ENCODE measurements around the gene MMP28. TPM values are rescaled to one million over a fixed set of nuclear protein-coding genes. Genes with fewer than 3 reads are reported as not detected.

Gene MMP28
- total and polyA plus RNA-seq, 8 donors: 0.20 to 3.8 (median 0.99) TPM

GRCh38 chr17:35841505-35841904 is 46.1 kb upstream of the MMP28 start:
- no peak overlapping the region for H3K4me3 ChIP-seq
- no peak overlapping the region for H3K27ac ChIP-seq
- no peak for TF ChIP-seq CTCF (IDR thresholded peaks at IDR 0.05)
- no peaks in the 10 kb centered on the region for H3K4me1 ChIP-seq
- FAIRE-seq (no peak), ATAC-seq (no peak), DNase-seq (no peak)
- H3K36me3 ChIP-seq: peaks cover 3 to 92% (median 48%) of the 10 kb centered on the region in 3 donors
- 92 to 95% methylated on average over 4 of the region's 4 CpGs for WGBS, 2 donors
- intact Hi-C loops (cut with DNase I): no loop called here
- no peaks in the 10 kb centered on the region for H3K27me3 ChIP-seq
- no peaks in the 10 kb centered on the region for H3K9me3 ChIP-seq

- Histone ChIP-seq H3K27ac (no peak overlapping the region), H3K27me3 (no peaks in the 10 kb centered on the region), H3K4me3 (no peak overlapping the region), H3K36me3 (peaks cover 3 to 92% (median 49%) of the 10 kb centered on the region in 3 donors), H3K9me3 (no peaks in the 10 kb centered on the region), H3K4me1 (no peaks in the 10 kb centered on the region)
- no peak for FAIRE-seq
- WGBS, 2 donors: 52 to 57% methylated on average over 3 of the region's 3 CpGs
- DNase-seq: no peak
- intact Hi-C loops (cut with DNase I): no loop called here
- TF ChIP-seq CTCF (IDR thresholded peaks at IDR 0.05): no peak
- no peak for ATAC-seq
Measured at GRCh38 chr17:35841101-35841500, 45.7 kb upstream of the MMP28 start.

GRCh38 chr17:35825206-35825605 is 29.8 kb upstream of the MMP28 start:
- no peaks in the 10 kb centered on the region for H3K27me3 ChIP-seq
- ATAC-seq (no peak), DNase-seq (no peak), FAIRE-seq (no peak)
- no peak overlapping the region for H3K4me3 ChIP-seq
- H3K27ac ChIP-seq: no peak overlapping the region
- H3K9me3 ChIP-seq: no peaks in the 10 kb centered on the region
- intact Hi-C loops (cut with DNase I): no loop called here
- 93 to 96% methylated on average over 1 of the region's 1 CpG for WGBS, 2 donors
- H3K4me1 ChIP-seq: no peaks in the 10 kb centered on the region
- TF ChIP-seq CTCF (IDR thresholded peaks at IDR 0.05): no peak
- peaks cover 0 to 27% (median 3%) of the 10 kb centered on the region in 3 donors for H3K36me3 ChIP-seq

GRCh38 chr17:35821308-35821707 is 25.9 kb upstream of the MMP28 start:
- peaks cover 0 to 24% (median 3%) of the 10 kb centered on the region in 3 donors for H3K36me3 ChIP-seq
- H3K27me3 ChIP-seq: no peaks in the 10 kb centered on the region
- ATAC-seq: no peak
- H3K4me1 ChIP-seq: peaks cover 5 to 11% (median 11%) of the 10 kb centered on the region in 3 donors
- no peak for DNase-seq
- no peak overlapping the region for H3K27ac ChIP-seq
- no peak for TF ChIP-seq CTCF (IDR thresholded peaks at IDR 0.05)
- WGBS, 2 donors: 83 to 95% methylated on average over 2 of the region's 2 CpGs
- H3K9me3 ChIP-seq: no peaks in the 10 kb centered on the region
- intact Hi-C loops (cut with DNase I): no loop called here
- no peak overlapping the region for H3K4me3 ChIP-seq
- FAIRE-seq: no peak

GRCh38 chr17:35819455-35819854 is 24.0 kb upstream of the MMP28 start:
- no peaks in the 10 kb centered on the region for H3K9me3 ChIP-seq
- no peak for DNase-seq
- peaks cover 5 to 11% (median 11%) of the 10 kb centered on the region in 3 donors for H3K4me1 ChIP-seq
- H3K4me3 ChIP-seq: no peak overlapping the region
- peaks cover 0 to 22% (median 0%) of the 10 kb centered on the region in 3 donors for H3K36me3 ChIP-seq
- ATAC-seq: no peak
- no peak overlapping the region for H3K27ac ChIP-seq
- intact Hi-C loops (cut with DNase I): no loop called here
- no peak for FAIRE-seq
- no peaks in the 10 kb centered on the region for H3K27me3 ChIP-seq
- TF ChIP-seq CTCF (IDR thresholded peaks at IDR 0.05): no peak
- 54 to 65% methylated on average over 1 of the region's 1 CpG for WGBS, 2 donors
